GM12873 (cell line): Measurements from ENCODE around the gene MSMB.

Source experiments
- TF ChIP-seq, protein P1 (sequence below): IDR thresholded peaks from 2 replicates; pipeline ENCODE4 v1.5.1; 2012; ENCODE audit warnings: low read depth, mild to moderate bottlenecking, moderate library complexity, low read length, control low read depth; ENCODE audit not compliant: insufficient read depth; ENCODE audit errors: missing control alignments

The MSMB gene

DNA sequence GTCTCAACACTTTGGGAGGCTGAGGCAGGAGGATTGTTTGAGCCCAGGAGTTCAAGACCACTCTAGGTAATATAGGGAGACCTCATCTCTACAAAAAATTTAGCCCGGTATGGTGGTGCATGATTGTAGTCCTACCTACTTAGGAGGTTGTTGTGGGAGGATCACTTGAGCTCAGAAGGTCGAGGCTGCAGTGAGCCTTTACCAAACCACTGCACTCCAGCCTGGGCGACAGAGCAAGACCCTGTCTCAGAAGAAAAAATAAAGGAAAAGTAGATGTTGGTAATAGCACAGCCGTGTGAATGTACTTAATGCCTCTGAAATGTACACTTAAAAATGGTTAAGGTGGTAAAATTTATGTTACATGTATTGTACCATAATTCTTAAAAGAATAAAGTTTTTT lies 48.5 kb downstream of the MSMB start:
- TF ChIP-seq, protein P1, sequence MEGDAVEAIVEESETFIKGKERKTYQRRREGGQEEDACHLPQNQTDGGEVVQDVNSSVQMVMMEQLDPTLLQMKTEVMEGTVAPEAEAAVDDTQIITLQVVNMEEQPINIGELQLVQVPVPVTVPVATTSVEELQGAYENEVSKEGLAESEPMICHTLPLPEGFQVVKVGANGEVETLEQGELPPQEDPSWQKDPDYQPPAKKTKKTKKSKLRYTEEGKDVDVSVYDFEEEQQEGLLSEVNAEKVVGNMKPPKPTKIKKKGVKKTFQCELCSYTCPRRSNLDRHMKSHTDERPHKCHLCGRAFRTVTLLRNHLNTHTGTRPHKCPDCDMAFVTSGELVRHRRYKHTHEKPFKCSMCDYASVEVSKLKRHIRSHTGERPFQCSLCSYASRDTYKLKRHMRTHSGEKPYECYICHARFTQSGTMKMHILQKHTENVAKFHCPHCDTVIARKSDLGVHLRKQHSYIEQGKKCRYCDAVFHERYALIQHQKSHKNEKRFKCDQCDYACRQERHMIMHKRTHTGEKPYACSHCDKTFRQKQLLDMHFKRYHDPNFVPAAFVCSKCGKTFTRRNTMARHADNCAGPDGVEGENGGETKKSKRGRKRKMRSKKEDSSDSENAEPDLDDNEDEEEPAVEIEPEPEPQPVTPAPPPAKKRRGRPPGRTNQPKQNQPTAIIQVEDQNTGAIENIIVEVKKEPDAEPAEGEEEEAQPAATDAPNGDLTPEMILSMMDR, result no peak

DNA sequence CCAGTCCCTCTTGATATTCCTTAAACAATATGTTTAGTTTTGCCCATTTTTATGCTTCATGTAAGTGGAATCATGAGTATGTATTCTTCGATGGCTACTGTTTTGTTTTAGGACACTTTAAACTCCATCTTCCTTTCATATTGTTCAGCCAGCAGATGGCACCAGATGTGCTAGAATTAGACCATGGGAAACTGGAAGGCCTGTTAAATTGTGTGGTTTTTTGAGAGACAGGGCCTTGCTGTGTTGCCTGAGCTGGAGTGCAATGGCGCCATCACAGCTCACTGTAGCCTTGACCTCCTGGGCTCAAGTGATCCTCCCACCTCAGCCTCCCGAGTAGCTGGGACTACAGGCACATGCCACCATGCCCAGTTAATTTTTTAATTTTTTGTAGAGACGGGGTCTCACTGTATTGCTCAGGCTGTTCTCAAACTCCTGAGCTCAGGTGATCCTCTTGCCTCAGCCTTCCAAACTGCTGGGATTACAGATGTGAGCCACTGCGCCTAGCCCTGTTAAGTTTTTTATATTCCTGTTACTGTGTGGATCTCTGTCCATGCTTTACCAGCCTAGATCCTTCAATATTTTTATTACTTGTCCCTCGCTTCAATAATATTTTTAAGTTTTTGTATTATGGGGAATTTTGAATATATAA lies 62.4 kb downstream of the MSMB start:
- TF ChIP-seq, protein P1, result peak; percentile 24
